ENCODE measurements around the gene UBE2Q1. TPM values are rescaled to one million over a fixed set of nuclear protein-coding genes. Genes with fewer than 3 reads are reported as not detected.

UBE2Q1 gene
- total RNA-seq, 1 experiment from 2014 or later, result 70.9 TPM

DNA sequence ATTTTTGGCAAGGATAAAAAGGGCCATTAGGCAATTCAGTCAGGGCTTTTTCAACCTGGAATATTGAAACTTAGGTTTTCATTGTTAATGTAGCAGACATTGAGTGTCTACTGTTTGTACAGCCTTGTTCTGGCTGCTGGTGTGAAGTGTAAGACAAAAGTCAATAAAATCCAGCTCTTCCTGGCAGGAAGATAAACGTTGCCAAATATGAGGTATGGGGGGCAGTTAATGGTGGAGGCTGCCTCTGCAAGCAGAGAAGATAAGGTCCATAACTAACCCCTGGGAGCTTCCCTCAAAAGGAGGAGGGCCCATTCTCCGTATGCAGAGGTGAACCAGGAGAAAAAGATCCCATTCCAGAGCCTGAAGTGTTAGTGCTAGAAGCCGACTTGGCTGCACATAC is 36.8 kb downstream of the UBE2Q1 start (continued):
- TF ChIP-seq EZH2phosphoT487 (IDR thresholded peaks at IDR 0.05; ENCODE audit: borderline replicate concordance) (no peak), POLR2AphosphoS5 (IDR thresholded peaks at IDR 0.05; ENCODE audit: low read depth, low read length) (no peak), ELF1 (IDR thresholded peaks at IDR 0.05; ENCODE audit: borderline replicate concordance, low read depth) (no peak), ZNF274 (IDR thresholded peaks at IDR 0.05; ENCODE audit: low read depth, low read length) (no peak), FOSL1 (IDR thresholded peaks at IDR 0.05; ENCODE audit: low read depth) (no peak), EGR1 (IDR thresholded peaks at IDR 0.05; ENCODE audit: low read depth) (no peak)
- TF ChIP-seq, protein P1, sequence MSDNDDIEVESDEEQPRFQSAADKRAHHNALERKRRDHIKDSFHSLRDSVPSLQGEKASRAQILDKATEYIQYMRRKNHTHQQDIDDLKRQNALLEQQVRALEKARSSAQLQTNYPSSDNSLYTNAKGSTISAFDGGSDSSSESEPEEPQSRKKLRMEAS (IDR thresholded peaks at IDR 0.05), result no peak

DNA sequence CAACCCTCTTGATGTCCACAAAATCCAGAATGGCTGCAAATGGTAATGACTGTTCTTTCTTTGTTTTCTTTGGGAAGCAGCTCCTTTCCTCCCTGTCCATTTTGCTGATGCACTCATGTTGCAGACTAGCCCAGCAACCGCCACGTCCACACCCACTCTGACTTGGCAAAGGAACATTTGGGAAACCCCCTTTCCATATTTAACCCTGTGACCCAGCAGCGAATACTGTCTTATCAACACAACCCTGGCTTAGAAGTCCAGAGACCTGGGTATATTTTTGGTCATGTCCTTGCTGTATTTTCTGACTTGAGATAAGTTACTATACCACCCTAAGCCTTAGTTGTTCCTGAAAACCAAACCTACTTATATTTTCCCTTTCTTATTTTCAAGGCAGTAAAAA is 38.1 kb downstream of the UBE2Q1 start:
- no peaks in the 10 kb centered on the region for H3K27me3 ChIP-seq (ENCODE audit: insufficient read depth, low read length)
- no peak overlapping the region for H3K9ac ChIP-seq (ENCODE audit: low read length)
- no peaks in the 10 kb centered on the region for H3K79me2 ChIP-seq (ENCODE audit: insufficient read depth, low read length)
- BruUV-seq (replicated peaks), result no TSS peak
- H3K4me1 ChIP-seq (ENCODE audit: control insufficient read depth in 1 of 2, insufficient read depth in 2 of 2, low read length in 2 of 2), result no peaks in the 10 kb centered on the region
- H3K9me2 ChIP-seq (ENCODE audit: insufficient read depth), result no peaks in the 10 kb centered on the region
- no peak overlapping the region for H3K4me3 ChIP-seq (replicated peaks in 1 of 2; ENCODE audit: low read depth in 1 of 2, low read length in 2 of 2)
- TF ChIP-seq, protein P2, sequence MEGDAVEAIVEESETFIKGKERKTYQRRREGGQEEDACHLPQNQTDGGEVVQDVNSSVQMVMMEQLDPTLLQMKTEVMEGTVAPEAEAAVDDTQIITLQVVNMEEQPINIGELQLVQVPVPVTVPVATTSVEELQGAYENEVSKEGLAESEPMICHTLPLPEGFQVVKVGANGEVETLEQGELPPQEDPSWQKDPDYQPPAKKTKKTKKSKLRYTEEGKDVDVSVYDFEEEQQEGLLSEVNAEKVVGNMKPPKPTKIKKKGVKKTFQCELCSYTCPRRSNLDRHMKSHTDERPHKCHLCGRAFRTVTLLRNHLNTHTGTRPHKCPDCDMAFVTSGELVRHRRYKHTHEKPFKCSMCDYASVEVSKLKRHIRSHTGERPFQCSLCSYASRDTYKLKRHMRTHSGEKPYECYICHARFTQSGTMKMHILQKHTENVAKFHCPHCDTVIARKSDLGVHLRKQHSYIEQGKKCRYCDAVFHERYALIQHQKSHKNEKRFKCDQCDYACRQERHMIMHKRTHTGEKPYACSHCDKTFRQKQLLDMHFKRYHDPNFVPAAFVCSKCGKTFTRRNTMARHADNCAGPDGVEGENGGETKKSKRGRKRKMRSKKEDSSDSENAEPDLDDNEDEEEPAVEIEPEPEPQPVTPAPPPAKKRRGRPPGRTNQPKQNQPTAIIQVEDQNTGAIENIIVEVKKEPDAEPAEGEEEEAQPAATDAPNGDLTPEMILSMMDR (IDR thresholded peaks at IDR 0.05 in 2 of 3, conservative IDR thresholded peaks at IDR 0.05 in 1 of 3; ENCODE audit: borderline replicate concordance in 1 of 3, insufficient read depth in 1 of 3, low read depth in 2 of 3, low read length in 2 of 3), result no peak
- TF ChIP-seq EGR1 (IDR thresholded peaks at IDR 0.05; ENCODE audit: low read depth) (no peak), ZFX (IDR thresholded peaks at IDR 0.05) (no peak), ELF1 (IDR thresholded peaks at IDR 0.05; ENCODE audit: borderline replicate concordance, low read depth) (no peak), EZH2 (IDR thresholded peaks at IDR 0.05) (no peak), EZH2phosphoT487 (IDR thresholded peaks at IDR 0.05; ENCODE audit: borderline replicate concordance) (no peak), POLR2AphosphoS5 (IDR thresholded peaks at IDR 0.05; ENCODE audit: low read depth, low read length) (no peak), RAD21 (IDR thresholded peaks at IDR 0.05; ENCODE audit: low read depth) (no peak), ZNF274 (IDR thresholded peaks at IDR 0.05; ENCODE audit: low read depth, low read length) (no peak), YY1 (IDR thresholded peaks at IDR 0.05; ENCODE audit: extremely low read depth, insufficient replicate concordance, low read depth, low read length) (no peak), TCF7L2 (IDR thresholded peaks at IDR 0.05; ENCODE audit: borderline replicate concordance, extremely low read depth, insufficient read depth, insufficient read length) (no peak), SIN3A (IDR thresholded peaks at IDR 0.05; ENCODE audit: low read depth) (no peak)
- TF ChIP-seq, protein P3, sequence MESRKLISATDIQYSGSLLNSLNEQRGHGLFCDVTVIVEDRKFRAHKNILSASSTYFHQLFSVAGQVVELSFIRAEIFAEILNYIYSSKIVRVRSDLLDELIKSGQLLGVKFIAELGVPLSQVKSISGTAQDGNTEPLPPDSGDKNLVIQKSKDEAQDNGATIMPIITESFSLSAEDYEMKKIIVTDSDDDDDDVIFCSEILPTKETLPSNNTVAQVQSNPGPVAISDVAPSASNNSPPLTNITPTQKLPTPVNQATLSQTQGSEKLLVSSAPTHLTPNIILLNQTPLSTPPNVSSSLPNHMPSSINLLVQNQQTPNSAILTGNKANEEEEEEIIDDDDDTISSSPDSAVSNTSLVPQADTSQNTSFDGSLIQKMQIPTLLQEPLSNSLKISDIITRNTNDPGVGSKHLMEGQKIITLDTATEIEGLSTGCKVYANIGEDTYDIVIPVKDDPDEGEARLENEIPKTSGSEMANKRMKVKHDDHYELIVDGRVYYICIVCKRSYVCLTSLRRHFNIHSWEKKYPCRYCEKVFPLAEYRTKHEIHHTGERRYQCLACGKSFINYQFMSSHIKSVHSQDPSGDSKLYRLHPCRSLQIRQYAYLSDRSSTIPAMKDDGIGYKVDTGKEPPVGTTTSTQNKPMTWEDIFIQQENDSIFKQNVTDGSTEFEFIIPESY (IDR thresholded peaks at IDR 0.05; ENCODE audit: extremely low read depth, insufficient replicate concordance, low read length), result no peak
- H2AFZ ChIP-seq (ENCODE audit: low read depth, low read length, poor library complexity, severe bottlenecking), result no peak overlapping the region
- intact Hi-C loops (cut with micrococcal nuclease), result no loop called here
- H3K9me3 ChIP-seq (ENCODE audit: control insufficient read depth in 1 of 2, insufficient read depth in 1 of 2, low read depth in 1 of 2, low read length in 2 of 2), result no peaks in the 10 kb centered on the region
- DNase-seq (ENCODE audit: low read depth, low spot score) (no peak), ATAC-seq (no peak)
- H3K4me2 ChIP-seq (ENCODE audit: low read length), result no peak overlapping the region
- no peaks in the 10 kb centered on the region for H4K20me1 ChIP-seq (ENCODE audit: insufficient read depth)
- no peaks in the 10 kb centered on the region for H3K36me3 ChIP-seq (ENCODE audit: control insufficient read depth in 1 of 2, insufficient read depth in 2 of 2, low read length in 2 of 2)
- ChIA-PET POLR2A (no interaction called here), CTCF (no interaction called here), RAD21 (ENCODE audit: low non-redundant PET in 1 of 2, low total read pairs in 2 of 2, uncharacterized antibody in 2 of 2, unreplicated experiment in 2 of 2) (no interaction called here)
- no peak overlapping the region for H3K27ac ChIP-seq (ENCODE audit: low read depth, low read length)
